GM10266 (cell line): Measurements from ENCODE around the gene PDZD8.

Experiments used
- DNase-seq: peaks from one replicate; pipeline ENCODE4 v3.0.0; 2012; ENCODE audit errors: extremely low spot score
- CTCF ChIP-seq: IDR thresholded peaks from 2 replicates; pipeline ENCODE4 v1.5.1; 2012; ENCODE audit warnings: mild to moderate bottlenecking, low read depth; ENCODE audit not compliant: control insufficient read depth, insufficient read depth; ENCODE audit errors: missing control alignments

Gene PDZD8

GRCh38 chr10:117390420-117390819 is 15.2 kb upstream of the PDZD8 start:
- no peak for DNase-seq
- no peak for TF ChIP-seq CTCF

GRCh38 chr10:117386805-117387204 is 11.6 kb upstream of the PDZD8 start:
- no peak for TF ChIP-seq CTCF
- no peak for DNase-seq

- TF ChIP-seq CTCF: no peak
- no peak for DNase-seq
These were observed 7.6 kb upstream of the PDZD8 start for GRCh38 chr10:117382861-117383260.

- DNase-seq: peak; percentile 69
- TF ChIP-seq CTCF: no peak
These were observed 507 bp downstream of the PDZD8 start for GRCh38 chr10:117374506-117375359.

GRCh38 chr10:117373823-117374505 is 1.3 kb downstream of the PDZD8 start:
- no peak for TF ChIP-seq CTCF
- DNase-seq: peak; percentile 44

GRCh38 chr10:117370205-117370604 is 5.0 kb downstream of the PDZD8 start:
- no peak for TF ChIP-seq CTCF
- DNase-seq: no peak

GRCh38 chr10:117367718-117368117 is 7.5 kb downstream of the PDZD8 start:
- TF ChIP-seq CTCF: no peak
- no peak for DNase-seq
